Measurements from ENCODE around the gene ZNF528.

The ZNF528 gene

GRCh38 chr19:52444506-52444905, 46.9 kb downstream of the ZNF528 start:
- H3K9me3 ChIP-seq (ENCODE audit: control insufficient read depth, insufficient read depth, low read length): peaks cover 9% of the 10 kb centered on the region
- H3K27me3 ChIP-seq (ENCODE audit: control insufficient read depth, insufficient read depth, low read length): no peaks in the 10 kb centered on the region
- H3K4me1 ChIP-seq (ENCODE audit: control insufficient read depth, insufficient read depth, low read length): no peaks in the 10 kb centered on the region
- no peaks in the 10 kb centered on the region for H3K36me3 ChIP-seq (ENCODE audit: control insufficient read depth, insufficient read depth, low read length)
- no peak overlapping the region for H3K4me3 ChIP-seq (ENCODE audit: low read depth, low read length)
- H3K9ac ChIP-seq (ENCODE audit: low read depth, low read length): no peak overlapping the region

GRCh38 chr19:52451241-52451640, 53.6 kb downstream of the ZNF528 start:
- no peaks in the 10 kb centered on the region for H3K9me3 ChIP-seq (ENCODE audit: control insufficient read depth, insufficient read depth, low read length)
- no peak overlapping the region for H3K9ac ChIP-seq (ENCODE audit: low read depth, low read length)
- H3K4me3 ChIP-seq (ENCODE audit: low read depth, low read length): no peak overlapping the region
- no peaks in the 10 kb centered on the region for H3K4me1 ChIP-seq (ENCODE audit: control insufficient read depth, insufficient read depth, low read length)
- no peaks in the 10 kb centered on the region for H3K36me3 ChIP-seq (ENCODE audit: control insufficient read depth, insufficient read depth, low read length)
- H3K27me3 ChIP-seq (ENCODE audit: control insufficient read depth, insufficient read depth, low read length): no peaks in the 10 kb centered on the region

- peak within 1 kb of the TSS; percentile 35 for H3K4me3 ChIP-seq (ENCODE audit: low read depth, low read length)
- H3K9ac ChIP-seq (ENCODE audit: low read depth, low read length): no peak within 1 kb of the TSS
Measured at GRCh38 chr19:52453324-52454094, 55.9 kb downstream of the ZNF528 start, which contains the start of gene ZNF578. ZNF578 (plus strand) TSS chr19:52453553; CDS start chr19:52501846, 48,293 bp downstream.

GRCh38 chr19:52464798-52465470, 67.3 kb downstream of the ZNF528 start:
- H3K4me1 ChIP-seq (ENCODE audit: control insufficient read depth, insufficient read depth, low read length): peaks cover 3% of the 10 kb centered on the region
- no peaks in the 10 kb centered on the region for H3K27me3 ChIP-seq (ENCODE audit: control insufficient read depth, insufficient read depth, low read length)
- no peaks in the 10 kb centered on the region for H3K36me3 ChIP-seq (ENCODE audit: control insufficient read depth, insufficient read depth, low read length)
- H3K4me3 ChIP-seq (ENCODE audit: low read depth, low read length): peak overlapping the region; percentile 28
- H3K9ac ChIP-seq (ENCODE audit: low read depth, low read length): peak overlapping the region; percentile 28
- H3K9me3 ChIP-seq (ENCODE audit: control insufficient read depth, insufficient read depth, low read length): peaks cover 13% of the 10 kb centered on the region

More at GRCh38 chr19:52453324-52454094, 55.9 kb downstream of the ZNF528 start, which contains the start of gene ZNF578:
- H3K27me3 ChIP-seq (ENCODE audit: control insufficient read depth, insufficient read depth, low read length): no peaks in the 10 kb centered on the region
- no peaks in the 10 kb centered on the region for H3K4me1 ChIP-seq (ENCODE audit: control insufficient read depth, insufficient read depth, low read length)
- H3K36me3 ChIP-seq (ENCODE audit: control insufficient read depth, insufficient read depth, low read length): no peaks in the 10 kb centered on the region
- peaks cover 8% of the 10 kb centered on the region for H3K9me3 ChIP-seq (ENCODE audit: control insufficient read depth, insufficient read depth, low read length)
